IMR-90 (cell line): ENCODE data around the gene DSCAML1. TPM values are rescaled to one million over a fixed set of nuclear protein-coding genes. Genes with fewer than 3 reads are reported as not detected.

ENCODE experiments used
- ATAC-seq: fragments of 200-7000 bp; cut with Tn5 transposase; 2 replicates; pipeline ENCODE4 v1.9.1; 2020; ENCODE audit warnings: low read depth, mild to moderate bottlenecking, moderate library complexity
- BruUV-seq: library from RNA; stranded (reverse); fragments of 400-500 nt; replicated peaks from 2 replicates; lab custom pipeline; 2021; lab: Mats Ljungman, UMichigan
- CTCF ChIA-PET: fragments of 300-600 bp; formaldehyde crosslinking; extraction: SDS; loops from one replicate; lab custom pipeline; 2021; ENCODE audit warnings: antibody characterized with exemption; lab: Yijun Ruan, JAX
- POLR2A ChIA-PET: fragments of 300-600 bp; sonication (Branson Sonifier 250); formaldehyde crosslinking; loops from one replicate; lab custom pipeline; 2022; ENCODE audit warnings: antibody characterized with exemption; ENCODE audit not compliant: unreplicated experiment; lab: Charles Lee
- DNase-seq: peaks from one replicate; pipeline ENCODE4 v3.0.0; 2013
- H2AFZ ChIP-seq: replicated peaks from 2 replicates; pipeline ENCODE3; 2013; ENCODE audit warnings: low read length, mild to moderate bottlenecking; ENCODE audit not compliant: poor library complexity
- H2AK5ac ChIP-seq: 2 replicates; pipeline ENCODE4 v1.6.1; 2013; ENCODE audit warnings: low read depth, low read length, inconsistent platforms
- H2AK9ac ChIP-seq: replicated peaks from 2 replicates; pipeline ENCODE3; 2013; ENCODE audit warnings: mild to moderate bottlenecking, low read depth, low read length, moderate library complexity; ENCODE audit not compliant: poor library complexity
- H2BK120ac ChIP-seq: 2 replicates; pipeline ENCODE4 v1.6.1; 2013; ENCODE audit warnings: low read depth, low read length, inconsistent platforms
- H2BK15ac ChIP-seq: 3 replicates; pipeline ENCODE4 v1.6.1; 2013; ENCODE audit warnings: low read depth, low read length, inconsistent platforms
- H2BK20ac ChIP-seq: 2 replicates; pipeline ENCODE4 v1.6.1; 2013; ENCODE audit warnings: low read depth, mild to moderate bottlenecking, inconsistent platforms, low read length, moderate library complexity
- H2BK5ac ChIP-seq: 2 replicates; pipeline ENCODE4 v1.6.1; 2013; ENCODE audit warnings: mild to moderate bottlenecking, low read depth, low read length, inconsistent platforms; ENCODE audit not compliant: poor library complexity, severe bottlenecking
- H3K14ac ChIP-seq: replicated peaks from 2 replicates; pipeline ENCODE4 v1.6.1; 2013; ENCODE audit warnings: low read depth, low read length, inconsistent platforms
- H3K18ac ChIP-seq: 2 replicates; pipeline ENCODE4 v1.6.1; 2013; ENCODE audit warnings: low read depth, low read length, control low read depth
- H3K23ac ChIP-seq: 2 replicates; pipeline ENCODE4 v1.6.1; 2013; ENCODE audit warnings: low read depth, low read length, inconsistent platforms
- H3K27ac ChIP-seq: 2 replicates; pipeline ENCODE4 v1.5.1; 2013; ENCODE audit warnings: mild to moderate bottlenecking, control low read depth, low read length; ENCODE audit not compliant: insufficient read depth
- H3K27me3 ChIP-seq: 2 replicates; pipeline ENCODE4 v1.6.1; 2013; ENCODE audit warnings: low read length; ENCODE audit not compliant: control insufficient read depth, insufficient read depth
- H3K36me3 ChIP-seq: 2 replicates; pipeline ENCODE4 v1.6.1; 2013; ENCODE audit warnings: low read length, mixed read lengths; ENCODE audit not compliant: control insufficient read depth, insufficient read depth
- H3K4ac ChIP-seq: 2 replicates; pipeline ENCODE4 v1.6.1; 2013; ENCODE audit warnings: low read depth, low read length, inconsistent platforms
- H3K4me1 ChIP-seq: 2 replicates; pipeline ENCODE4 v1.6.1; 2013; ENCODE audit warnings: low read length, mixed read lengths; ENCODE audit not compliant: control insufficient read depth, insufficient read depth
- H3K4me2 ChIP-seq: 2 replicates; pipeline ENCODE4 v1.6.1; 2013; ENCODE audit warnings: low read depth, mild to moderate bottlenecking, control low read depth, low read length, moderate library complexity
- H3K4me3 ChIP-seq: 2 replicates; pipeline ENCODE4 v1.5.1; 2013; ENCODE audit warnings: low read depth, mild to moderate bottlenecking, control low read depth, low read length, moderate library complexity; ENCODE audit not compliant: insufficient read depth
- H3K56ac ChIP-seq: 2 replicates; pipeline ENCODE4 v1.6.1; 2013; ENCODE audit warnings: low read length, inconsistent platforms; ENCODE audit not compliant: insufficient read depth; ENCODE audit errors: extremely low read depth
- H3K79me1 ChIP-seq, 2 experiments: 2 replicates each; pipeline ENCODE4 v1.6.1; 2013; ENCODE audit warnings: low read length in 2 of 2, inconsistent platforms in 1 of 2, low read depth in 1 of 2
- H3K9ac ChIP-seq: 2 replicates; pipeline ENCODE4 v1.6.1; 2013; ENCODE audit warnings: low read depth, low read length, control low read depth
- H3K9me1 ChIP-seq: 2 replicates; pipeline ENCODE4 v1.6.1; 2013; ENCODE audit warnings: low read length, inconsistent platforms; ENCODE audit not compliant: insufficient read depth
- H3K9me3 ChIP-seq: 2 replicates; pipeline ENCODE4 v1.6.1; 2013; ENCODE audit warnings: low read length; ENCODE audit not compliant: control insufficient read depth, insufficient read depth
- H4K20me1 ChIP-seq: 2 replicates; pipeline ENCODE4 v1.6.1; 2013; ENCODE audit warnings: low read length, inconsistent platforms; ENCODE audit not compliant: insufficient read depth
- H4K5ac ChIP-seq: 2 replicates; pipeline ENCODE4 v1.6.1; 2013; ENCODE audit warnings: mild to moderate bottlenecking, low read depth, low read length, control low read depth
- H4K8ac ChIP-seq, 2 experiments: 2 replicates each; pipeline ENCODE4 v1.6.1; 2013; ENCODE audit warnings: low read depth in 2 of 2, low read length in 2 of 2, control low read depth in 1 of 2, inconsistent platforms in 1 of 2
- H4K91ac ChIP-seq: 2 replicates; pipeline ENCODE4 v1.6.1; 2013; ENCODE audit warnings: low read depth, low read length, inconsistent platforms; ENCODE audit not compliant: insufficient read depth
- BHLHE40 ChIP-seq: fragments of 150-350 bp; IDR thresholded peaks from 2 replicates; pipeline ENCODE4 v1.6.1; 2016; ENCODE audit warnings: mild to moderate bottlenecking, low read depth, low read length
- CEBPB ChIP-seq: IDR thresholded peaks from 2 replicates; pipeline ENCODE4 v1.6.1; 2012; ENCODE audit warnings: low read depth, low read length, improper control_type of control experiment
- ELK1 ChIP-seq: fragments of 150-350 bp; IDR thresholded peaks from 2 replicates; pipeline ENCODE4 v1.6.1; 2016; ENCODE audit warnings: low read depth, mild to moderate bottlenecking, low read length, moderate library complexity, borderline replicate concordance
- MAFK ChIP-seq: IDR thresholded peaks from 2 replicates; pipeline ENCODE4 v1.6.1; 2012; ENCODE audit warnings: low read depth, low read length, improper control_type of control experiment
- POLR2A ChIP-seq: IDR thresholded peaks from 2 replicates; pipeline ENCODE4 v1.6.1; 2012; ENCODE audit warnings: mild to moderate bottlenecking, low read depth, low read length
- RAD21 ChIP-seq: IDR thresholded peaks from 2 replicates; pipeline ENCODE4 v1.6.1; 2012; ENCODE audit warnings: low read length, improper control_type of control experiment
- RCOR1 ChIP-seq: IDR thresholded peaks from 2 replicates; pipeline ENCODE4 v1.6.1; 2012; ENCODE audit warnings: mild to moderate bottlenecking, low read length, improper control_type of control experiment; ENCODE audit not compliant: insufficient replicate concordance
- RFX5 ChIP-seq: IDR thresholded peaks from 2 replicates; pipeline ENCODE4 v1.8.0; 2012; ENCODE audit warnings: low read depth, mild to moderate bottlenecking, low read length, moderate library complexity
- SMC3 ChIP-seq: fragments of 150-350 bp; IDR thresholded peaks from 2 replicates; pipeline ENCODE4 v1.6.1; 2016; ENCODE audit warnings: low read depth, mild to moderate bottlenecking, antibody characterized with exemption, low read length, moderate library complexity
- USF2 ChIP-seq: fragments of 150-350 bp; IDR thresholded peaks from 2 replicates; pipeline ENCODE4 v1.6.1; 2017; ENCODE audit warnings: mild to moderate bottlenecking, antibody characterized with exemption, low read length, low read depth
- WGBS, 2 experiments: methylation state at CpG; one replicate each; pipeline versions ENCODE4 v1.1.5 to v1.1.7; 2013; ENCODE audit warnings: missing lambda C conversion rate in 2 of 2; ENCODE audit not compliant: insufficient read length in 1 of 2; ENCODE audit errors: extremely low coverage in 2 of 2; 5-methylcytosine and 5-hydroxymethylcytosine counted together
- dilution Hi-C: fragments of 300-500 bp; cut with HindIII; formaldehyde crosslinking; loops from one replicate; pipeline ENCODE4 v1.14.3; 2018; ENCODE audit warnings: low sequenced_read_pairs; ENCODE audit not compliant: unreplicated experiment
- in situ Hi-C: fragments of 300-500 bp; cut with MboI; formaldehyde crosslinking; loops from 3 replicates; pipeline ENCODE4 v1.14.3; 2019; ENCODE audit warnings: low sequenced_read_pairs, inconsistent platforms, mixed read lengths
- intact Hi-C: fragments of 100-400 bp; cut with micrococcal nuclease; formaldehyde crosslinking; loops from 2 replicates; pipeline ENCODE4 v1.10.0; 2022
- polyA plus RNA-seq, 3 experiments: library from polyadenylated mRNA; depleted of rRNA; stranded (reverse); fragments of >200 nt; gene quantifications; 2 replicates each; pipeline ENCODE4 v1.2.3, GENCODE V29; 2012; ENCODE audit warnings: low replicate concordance in 1 of 3
- total RNA-seq: library from RNA; depleted of rRNA; stranded (reverse); fragments of >200 nt; gene quantifications from 2 replicates; pipeline ENCODE4 v1.2.3, GENCODE V29; 2012

DSCAML1 gene
- total and polyA plus RNA-seq, 2 of the 4 experiments (the other 2 are of a cell fraction) = not detected

DNA sequence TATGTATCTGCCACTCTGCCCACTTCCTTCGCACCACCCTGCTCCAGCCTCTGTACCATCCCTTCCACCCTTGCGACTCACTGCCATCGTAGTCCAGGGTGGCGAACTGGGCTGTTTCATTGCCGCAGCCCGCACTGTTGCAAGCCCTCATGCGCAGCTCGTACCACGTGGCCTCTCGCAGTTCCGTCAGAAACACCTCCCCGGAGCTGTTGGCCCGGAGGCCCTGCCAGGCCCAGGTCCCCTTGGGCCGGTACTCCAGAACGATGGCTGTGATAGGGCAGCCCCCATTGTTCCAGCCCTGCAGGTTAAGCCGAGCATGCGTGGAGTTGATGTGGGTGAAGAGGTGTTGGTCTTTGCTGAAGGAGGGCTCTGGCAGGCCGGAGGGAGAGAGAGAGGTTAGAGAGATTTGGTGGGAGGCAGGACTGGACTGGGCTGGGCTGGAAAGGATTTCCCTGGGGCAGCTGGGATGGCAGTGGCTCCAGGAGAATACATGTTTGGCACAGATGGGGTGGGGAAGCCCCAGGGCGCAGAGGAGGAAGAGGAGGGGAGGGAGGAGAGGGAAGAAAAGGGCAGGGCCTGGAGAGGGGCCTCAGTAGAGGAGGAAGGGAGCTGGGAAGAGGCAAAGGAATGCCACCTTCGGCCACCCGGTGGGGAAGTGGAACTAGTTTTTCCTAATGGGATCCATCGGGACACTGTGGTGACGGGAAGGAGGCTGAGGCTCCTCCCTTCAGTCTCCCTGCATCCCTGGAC, 359.8 kb downstream of the DSCAML1 start (continued):
- no peak for TF ChIP-seq SMC3

GRCh38 chr11:117435326-117435725, 361.7 kb downstream of the DSCAML1 start:
- POLR2A ChIA-PET = no interaction called here
- no peak overlapping the region for H3K4me3 ChIP-seq
- no peak overlapping the region for H3K18ac ChIP-seq
- H3K27me3 ChIP-seq = peaks cover 31% of the 10 kb centered on the region
- H3K9ac ChIP-seq = no peak overlapping the region
- in situ Hi-C loops = no loop called here
- no peaks in the 10 kb centered on the region for H3K9me1 ChIP-seq
- no peaks in the 10 kb centered on the region for H3K4me1 ChIP-seq
- intact Hi-C loops = no loop called here
- no peak overlapping the region for H3K23ac ChIP-seq
- CTCF ChIA-PET = no interaction called here
- H4K91ac ChIP-seq = no peak overlapping the region
- no peak for TF ChIP-seq RFX5
- TF ChIP-seq ELK1 = no peak
- TF ChIP-seq SMC3 = no peak
- no peak for TF ChIP-seq RAD21
- TF ChIP-seq CEBPB = no peak
- TF ChIP-seq BHLHE40 = no peak
- no peak for TF ChIP-seq MAFK
- TF ChIP-seq USF2 = no peak
- no peak for TF ChIP-seq POLR2A
- TF ChIP-seq RCOR1 = no peak
- dilution Hi-C loops = no loop called here
- no TSS peak for BruUV-seq
- no peak for DNase-seq
- ATAC-seq = no peak
- H2BK120ac ChIP-seq = no peak overlapping the region
- WGBS, 2 experiments = no CpG with 5 or more reads among the region's 6 CpGs
- H3K14ac ChIP-seq = no peak overlapping the region
- no peak overlapping the region for H2BK20ac ChIP-seq
- H2AFZ ChIP-seq = no peak overlapping the region
- no peaks in the 10 kb centered on the region for H3K36me3 ChIP-seq
- no peaks in the 10 kb centered on the region for H3K79me1 ChIP-seq
- H2BK5ac ChIP-seq = no peak overlapping the region
- no peak overlapping the region for H3K27ac ChIP-seq
- H3K4ac ChIP-seq = no peak overlapping the region
- no peaks in the 10 kb centered on the region for H4K20me1 ChIP-seq
- H2AK9ac ChIP-seq = no peak overlapping the region
- H4K5ac ChIP-seq = no peak overlapping the region
- no peaks in the 10 kb centered on the region for H3K9me3 ChIP-seq
- no peak overlapping the region for H2AK5ac ChIP-seq
- H2BK15ac ChIP-seq = no peak overlapping the region
- no peak overlapping the region for H3K4me2 ChIP-seq
- H4K8ac ChIP-seq = no peak overlapping the region
- no peak overlapping the region for H3K56ac ChIP-seq
